Fibroblast of the aortic adventitia (primary cell): ENCODE measurements around the gene SEC14L5. TPM values are rescaled to one million over a fixed set of nuclear protein-coding genes. Genes with fewer than 3 reads are reported as not detected.

Experiments used
- DNase-seq: peaks from one replicate; pipeline ENCODE4 v3.0.0-alpha.2; 2010; ENCODE audit warnings: low read depth
- H3K4me3 ChIP-seq: 2 replicates; pipeline ENCODE4 v1.5.1; 2011; ENCODE audit warnings: low read depth, mild to moderate bottlenecking, control low read depth, low read length, moderate library complexity
- CTCF ChIP-seq: IDR thresholded peaks from 2 replicates; pipeline ENCODE4 v1.5.1; 2011; ENCODE audit warnings: mild to moderate bottlenecking, low read length, control low read depth, inconsistent platforms; ENCODE audit not compliant: insufficient read depth
- total RNA-seq: library from RNA; depleted of rRNA; stranded (reverse); fragments of >200 nt; gene quantifications from 2 replicates; pipeline ENCODE4 v1.2.3, GENCODE V29; 2012; ENCODE audit warnings: low replicate concordance

Gene SEC14L5
- total RNA-seq, 1 donor: 1.2 TPM

GRCh38 chr16:5058476-5058875 lies 100.3 kb downstream of the SEC14L5 start:
- no peak for DNase-seq
- TF ChIP-seq CTCF: no peak

GRCh38 chr16:5059386-5060072 lies 101.4 kb downstream of the SEC14L5 start:
- no peak for DNase-seq
- no peak overlapping the region for H3K4me3 ChIP-seq
- TF ChIP-seq CTCF: no peak

More at GRCh38 chr16:5058476-5058875, 100.3 kb downstream of the SEC14L5 start:
- no peak overlapping the region for H3K4me3 ChIP-seq

- no peak for TF ChIP-seq CTCF
- no peak overlapping the region for H3K4me3 ChIP-seq
- no peak for DNase-seq
Observed at GRCh38 chr16:5060073-5060641, 102.0 kb downstream of the SEC14L5 start.

- no peak for TF ChIP-seq CTCF
- H3K4me3 ChIP-seq: no peak overlapping the region
- DNase-seq: no peak
Observed at GRCh38 chr16:5062051-5062450, 103.9 kb downstream of the SEC14L5 start.

GRCh38 chr16:5062790-5063765 lies 104.9 kb downstream of the SEC14L5 start:
- no peak for TF ChIP-seq CTCF
- no peak overlapping the region for H3K4me3 ChIP-seq
- DNase-seq: no peak

- no peak for TF ChIP-seq CTCF
- DNase-seq: no peak
- H3K4me3 ChIP-seq: no peak overlapping the region
Observed at GRCh38 chr16:5064915-5065314, 106.8 kb downstream of the SEC14L5 start.
